NOMO-1 treated with dmso at 0.1 percent for 144 hours (cell line): Measurements from ENCODE around the gene PPP1R14D.

ENCODE experiments used
- DNase-seq: peaks from one replicate; lab custom pipeline; 2025; ENCODE audit not compliant: unreplicated experiment; lab: John Stamatoyannopoulos, UW

PPP1R14D gene

DNA sequence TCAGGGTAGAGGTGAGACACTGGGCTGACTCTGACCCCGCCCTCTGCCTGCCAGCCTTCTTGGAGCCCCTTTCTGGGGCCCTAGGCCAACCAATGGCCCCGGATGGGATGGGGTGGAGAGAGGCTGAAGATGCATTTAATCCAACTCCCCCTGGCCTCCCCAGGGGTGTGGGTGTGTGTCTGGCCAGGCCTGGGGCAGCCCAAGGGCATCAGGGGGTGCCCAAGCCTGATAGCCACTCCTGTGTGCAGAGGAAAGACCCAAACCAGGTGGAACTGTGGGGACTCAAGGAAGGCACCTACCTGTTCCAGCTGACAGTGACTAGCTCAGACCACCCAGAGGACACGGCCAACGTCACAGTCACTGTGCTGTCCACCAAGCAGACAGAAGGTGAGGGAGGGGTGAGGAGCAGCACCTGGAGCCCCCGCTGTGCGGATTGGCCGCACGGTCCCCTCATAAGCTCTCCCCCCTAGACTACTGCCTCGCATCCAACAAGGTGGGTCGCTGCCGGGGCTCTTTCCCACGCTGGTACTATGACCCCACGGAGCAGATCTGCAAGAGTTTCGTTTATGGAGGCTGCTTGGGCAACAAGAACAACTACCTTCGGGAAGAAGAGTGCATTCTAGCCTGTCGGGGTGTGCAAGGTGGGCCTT, 24.9 kb upstream of the PPP1R14D start:
- DNase-seq = no peak

DNA sequence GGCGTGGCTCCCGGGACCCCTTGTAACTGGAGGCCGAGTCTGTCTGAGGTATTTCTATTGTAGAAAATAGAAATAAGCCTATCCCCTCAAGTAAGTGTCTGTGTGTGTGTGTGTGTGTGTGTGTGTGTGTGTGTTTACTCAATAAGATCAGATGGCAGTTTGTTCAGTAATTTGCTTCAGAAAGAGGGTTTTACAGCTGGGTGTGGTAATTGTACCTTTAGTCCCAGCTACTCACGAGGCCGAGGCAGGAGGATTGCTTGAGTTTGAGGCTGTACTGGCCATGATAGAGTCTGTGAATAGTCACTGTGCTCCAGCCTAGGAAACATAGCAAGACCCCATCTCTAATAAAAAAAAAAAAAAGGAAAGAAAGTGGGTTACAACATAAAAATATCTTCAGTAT, 24.0 kb upstream of the PPP1R14D start:
- no peak for DNase-seq

DNA sequence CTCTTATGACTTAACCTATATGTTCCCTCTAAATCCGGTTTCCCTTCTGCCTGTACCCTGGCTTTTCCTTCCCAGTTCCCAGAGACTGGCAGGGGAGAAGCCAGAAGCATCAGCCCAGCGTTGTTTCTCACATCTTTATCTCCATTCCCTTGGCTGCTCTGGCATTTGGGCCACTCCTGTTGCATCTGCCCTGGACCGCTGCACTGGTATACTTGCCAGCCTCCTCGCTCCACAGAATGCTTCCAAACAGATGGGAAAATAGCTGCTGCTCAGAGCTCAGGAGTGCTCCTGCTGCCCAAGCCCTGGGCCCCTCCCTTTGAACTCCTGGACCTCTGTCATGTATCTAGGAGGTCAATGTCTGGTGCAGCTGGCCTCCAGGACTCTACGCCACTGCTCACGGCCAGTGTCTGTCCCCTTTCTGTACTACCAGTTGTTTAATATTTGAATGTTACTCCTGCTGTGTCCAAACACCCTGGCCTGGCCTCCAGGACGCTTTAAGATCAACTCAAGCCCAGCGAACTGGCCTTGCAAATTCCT, 22.1 kb upstream of the PPP1R14D start:
- DNase-seq = no peak

DNA sequence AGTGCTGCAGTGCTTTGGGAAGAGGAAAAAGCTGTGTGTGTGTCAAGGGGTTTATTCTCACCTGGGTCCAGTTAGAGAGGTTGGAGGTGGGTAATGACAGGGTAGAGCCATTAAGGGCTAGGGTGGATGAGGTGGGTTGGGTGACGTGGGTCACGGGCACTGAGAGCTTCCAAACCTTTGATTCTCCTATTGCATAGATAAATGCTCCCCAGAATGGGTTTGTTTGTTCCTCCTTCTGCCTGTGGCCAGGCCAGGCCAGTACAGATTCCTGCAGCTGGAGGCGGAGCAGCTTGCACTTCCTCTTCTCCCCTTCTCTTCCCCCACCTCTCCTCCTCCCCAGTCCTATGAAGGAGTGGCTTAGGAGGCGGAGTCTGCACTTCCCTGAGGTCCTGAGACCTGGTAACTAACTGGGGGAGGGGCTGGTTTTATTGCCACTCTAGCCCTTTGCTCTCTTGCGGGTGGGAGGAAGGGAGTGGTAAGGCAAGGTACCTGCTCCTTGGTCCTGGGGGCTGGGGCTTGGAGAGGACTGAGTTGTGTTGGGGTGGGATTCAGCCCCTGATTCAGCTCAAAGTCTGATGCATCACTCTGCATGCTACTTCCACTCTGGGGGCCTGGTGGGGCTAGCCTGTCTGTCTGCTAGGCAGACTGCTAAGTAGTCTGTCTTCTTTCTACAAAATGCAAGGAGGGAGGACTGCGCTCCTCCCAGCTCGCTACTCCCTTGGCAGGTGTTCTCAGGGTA, 18.9 kb upstream of the PPP1R14D start:
- DNase-seq = peak; percentile 96

DNA sequence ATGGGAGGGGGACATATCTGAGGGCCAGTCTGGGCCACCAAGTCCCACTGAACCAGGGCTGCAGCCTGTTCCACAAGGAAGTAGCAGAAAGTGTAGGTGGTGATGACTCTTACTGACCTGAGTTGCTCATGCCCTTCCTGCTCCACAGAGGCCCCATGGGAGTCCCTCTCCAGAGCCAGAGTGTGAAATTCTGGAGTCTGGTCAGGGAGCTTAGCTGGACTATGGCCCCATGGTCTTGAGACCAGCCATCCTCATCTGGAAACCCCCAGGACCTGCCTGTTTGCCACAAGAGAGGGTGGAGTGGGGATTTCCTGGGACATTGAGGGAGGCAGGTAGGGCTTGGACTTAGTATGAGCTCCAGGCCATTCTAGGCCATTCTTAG, 18.3 kb upstream of the PPP1R14D start:
- no peak for DNase-seq

DNA sequence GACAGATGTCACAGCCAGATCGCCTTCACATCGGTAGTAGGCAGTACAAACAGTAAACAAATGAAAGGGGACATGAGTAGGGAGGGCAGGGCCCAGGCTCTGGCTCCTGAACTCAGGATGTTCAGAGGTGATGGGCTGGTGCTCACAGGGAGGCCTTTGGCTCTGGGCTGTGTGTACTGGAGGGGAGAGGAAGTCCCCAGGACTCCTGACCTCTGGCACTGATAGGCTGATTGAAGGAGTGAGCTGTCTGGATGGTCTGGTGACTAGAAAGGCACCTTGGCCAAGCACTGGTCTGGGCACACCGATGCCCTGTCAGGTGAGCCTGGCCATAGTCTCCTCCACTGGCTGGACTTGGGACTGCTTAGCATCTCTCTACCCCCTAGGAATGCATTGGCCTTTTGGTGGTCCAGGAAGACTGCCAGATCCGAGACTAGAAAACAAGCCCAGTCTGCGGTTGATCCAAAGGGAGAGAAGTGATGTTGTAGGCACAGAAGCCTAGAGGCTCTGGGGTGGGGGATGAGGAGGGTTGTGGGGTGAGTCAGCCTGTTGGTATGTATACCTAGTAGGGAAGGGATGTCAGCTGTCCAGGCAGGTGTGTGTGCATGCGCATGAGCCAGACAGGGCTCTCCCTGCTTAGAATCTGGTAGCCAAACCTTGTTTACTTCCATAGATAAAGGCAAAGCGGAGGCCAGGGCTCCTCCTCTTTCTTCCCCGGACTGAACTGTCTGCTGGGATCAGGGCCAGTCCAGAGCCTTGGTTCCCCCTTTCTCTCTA, 17.2 kb upstream of the PPP1R14D start:
- DNase-seq = no peak

DNA sequence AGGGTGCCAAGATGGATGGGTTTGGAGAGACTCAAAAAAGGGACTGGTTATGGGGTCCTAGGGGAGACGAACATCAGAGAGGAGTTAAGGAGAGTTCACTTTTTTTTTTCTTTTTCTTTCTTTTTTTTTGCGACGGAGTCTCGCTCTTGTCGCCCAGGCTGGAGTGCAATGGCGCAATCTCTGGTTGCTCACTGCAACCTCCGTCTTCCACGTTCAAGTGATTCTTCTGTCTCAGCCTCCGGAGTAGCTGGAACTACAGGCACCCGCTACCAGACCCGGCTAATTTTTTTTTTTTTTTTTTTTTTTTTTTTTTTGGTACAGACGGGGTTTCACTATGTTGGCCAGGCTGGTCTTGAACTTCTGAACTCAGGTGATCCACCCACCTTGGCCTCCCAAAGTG, 16.5 kb upstream of the PPP1R14D start:
- peak; percentile 29 for DNase-seq

DNA sequence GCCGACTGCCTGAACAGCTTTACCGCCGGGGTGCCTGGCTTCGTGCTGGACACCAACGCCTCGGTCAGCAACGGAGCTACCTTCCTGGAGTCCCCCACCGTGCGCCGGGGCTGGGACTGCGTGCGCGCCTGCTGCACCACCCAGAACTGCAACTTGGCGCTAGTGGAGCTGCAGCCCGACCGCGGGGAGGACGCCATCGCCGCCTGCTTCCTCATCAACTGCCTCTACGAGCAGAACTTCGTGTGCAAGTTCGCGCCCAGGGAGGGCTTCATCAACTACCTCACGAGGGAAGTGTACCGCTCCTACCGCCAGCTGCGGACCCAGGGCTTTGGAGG, 16.2 kb upstream of the PPP1R14D start:
- peak; percentile 46 for DNase-seq

DNA sequence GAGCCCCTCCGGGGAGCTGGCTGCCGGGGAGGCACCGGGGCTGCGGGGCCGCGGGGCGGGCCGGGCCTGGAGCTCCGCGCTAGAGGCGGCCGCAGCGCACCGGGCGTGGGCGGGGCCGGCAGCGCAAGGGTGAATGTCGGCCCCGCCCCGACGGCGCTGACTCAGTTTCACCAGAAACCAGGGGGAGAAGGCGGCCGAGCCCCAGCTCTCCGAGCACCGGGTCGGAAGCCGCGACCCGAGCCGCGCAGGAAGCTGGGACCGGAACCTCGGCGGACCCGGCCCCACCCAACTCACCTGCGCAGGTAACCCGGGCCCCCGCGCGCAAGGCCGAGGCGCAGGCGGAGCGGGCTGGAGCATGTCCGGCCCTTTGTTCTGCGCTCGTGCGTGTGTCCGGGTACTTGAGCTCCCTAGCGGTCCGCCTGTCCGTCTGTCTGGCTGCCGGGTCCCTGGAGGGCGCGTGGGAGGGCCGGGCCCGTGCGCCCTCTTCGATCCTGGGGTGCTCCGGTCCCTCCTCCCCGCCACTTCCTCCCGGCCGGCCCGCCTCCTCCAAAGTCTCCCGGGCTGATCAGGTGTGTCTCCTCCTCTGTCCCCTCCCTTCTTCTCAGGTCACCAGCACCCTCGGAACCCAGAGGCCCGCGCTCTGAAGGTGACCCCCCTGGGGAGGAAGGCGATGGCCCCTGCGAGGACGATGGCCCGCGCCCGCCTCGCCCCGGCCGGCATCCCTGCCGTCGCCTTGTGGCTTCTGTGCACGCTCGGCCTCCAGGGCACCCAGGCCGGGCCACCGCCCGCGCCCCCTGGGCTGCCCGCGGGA, 15.6 kb upstream of the PPP1R14D start, which contains the start of gene SPINT1:
SPINT1 (plus strand) TSS at position 164 of the 811 bp plus-strand sequence; CDS start at position 671, 507 bp downstream.
- DNase-seq = peak; percentile 22

DNA sequence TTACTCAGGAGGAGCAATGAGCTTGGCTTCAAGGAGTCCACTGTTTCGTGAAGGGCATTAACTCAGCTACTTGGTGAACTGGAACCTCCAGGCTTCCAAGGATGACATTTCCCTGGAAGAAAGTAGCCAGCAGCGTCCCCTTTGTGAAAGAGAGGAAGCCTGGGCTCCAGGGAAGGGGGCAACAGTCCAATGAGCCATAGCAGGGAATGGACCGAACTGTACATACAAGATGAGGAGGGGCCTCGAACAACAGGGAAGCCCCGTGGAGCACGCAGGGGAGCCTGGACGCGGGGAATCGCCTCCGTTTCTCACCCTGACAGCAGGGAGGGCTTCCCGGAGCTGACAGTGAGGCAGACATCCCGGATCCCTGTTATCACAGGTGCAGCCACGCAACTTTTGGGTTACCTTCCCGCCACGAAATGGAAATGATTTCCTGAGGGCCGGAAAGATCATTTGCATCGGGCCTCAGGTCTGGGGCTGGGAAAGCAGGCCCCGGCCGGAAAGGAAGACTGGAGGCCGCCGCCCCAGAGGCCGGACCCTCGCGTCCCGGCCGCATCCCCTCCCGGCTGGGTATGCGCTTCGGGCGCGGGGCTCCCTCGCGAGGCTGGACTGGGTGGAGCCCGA, 14.9 kb upstream of the PPP1R14D start:
- DNase-seq = no peak

DNA sequence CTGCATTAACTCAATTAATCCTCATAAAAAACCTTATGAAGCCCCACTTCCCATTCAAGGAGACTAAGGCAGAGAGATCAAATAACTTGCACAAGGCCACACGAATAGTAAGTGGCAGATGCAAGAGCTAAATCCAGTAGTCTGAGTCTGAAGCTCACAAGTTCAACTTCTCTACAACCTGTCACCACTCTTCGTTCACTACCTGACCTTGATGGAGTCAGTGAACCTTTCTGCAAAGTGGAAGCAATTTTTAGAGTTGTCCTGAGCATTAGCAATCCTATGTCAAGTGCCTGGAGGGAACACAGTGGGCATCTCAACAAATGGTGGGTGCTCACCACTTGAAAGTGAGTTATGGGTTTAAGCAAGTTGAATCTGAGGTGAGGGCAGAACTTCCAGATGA, 13.2 kb upstream of the PPP1R14D start:
- no peak for DNase-seq

DNA sequence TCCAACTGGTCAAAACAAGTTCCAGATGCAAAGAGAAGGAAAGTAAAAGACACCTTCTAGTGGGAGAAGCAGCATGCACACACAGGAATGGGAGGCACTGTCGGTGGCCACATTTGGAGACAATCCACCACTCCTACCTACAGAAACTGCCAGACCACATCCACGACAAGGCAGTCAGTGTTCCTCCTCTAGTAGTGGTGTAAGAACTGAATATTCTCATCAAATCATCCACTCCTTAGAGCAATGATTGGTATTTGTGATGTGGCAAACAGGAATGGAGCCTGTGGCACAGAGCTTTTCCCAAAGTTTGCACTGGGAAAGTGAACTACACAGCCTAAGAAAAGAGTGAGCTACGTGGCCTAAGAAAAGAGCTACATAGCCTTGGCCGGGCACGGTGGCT, 10.2 kb upstream of the PPP1R14D start:
- no peak for DNase-seq

DNA sequence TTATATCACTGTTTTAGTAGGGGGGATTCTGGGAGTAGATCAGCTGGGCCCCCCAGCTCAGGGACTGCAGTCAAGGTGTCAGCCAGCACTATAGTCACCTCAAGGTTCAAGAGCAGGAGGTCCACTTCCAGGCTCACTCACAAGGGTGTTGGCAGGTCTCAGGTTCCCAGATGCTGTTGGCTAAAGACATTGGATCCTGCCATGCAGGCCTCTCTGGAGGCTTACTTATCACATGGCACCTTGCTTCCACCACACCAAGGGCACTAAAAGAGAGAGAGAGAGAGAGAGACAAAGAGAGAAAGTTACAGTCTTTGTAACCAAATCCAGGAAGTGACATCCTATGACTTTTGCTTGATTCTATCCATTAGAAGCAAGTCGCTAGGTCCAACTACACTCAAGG, 7.5 kb upstream of the PPP1R14D start:
- no peak for DNase-seq

DNA sequence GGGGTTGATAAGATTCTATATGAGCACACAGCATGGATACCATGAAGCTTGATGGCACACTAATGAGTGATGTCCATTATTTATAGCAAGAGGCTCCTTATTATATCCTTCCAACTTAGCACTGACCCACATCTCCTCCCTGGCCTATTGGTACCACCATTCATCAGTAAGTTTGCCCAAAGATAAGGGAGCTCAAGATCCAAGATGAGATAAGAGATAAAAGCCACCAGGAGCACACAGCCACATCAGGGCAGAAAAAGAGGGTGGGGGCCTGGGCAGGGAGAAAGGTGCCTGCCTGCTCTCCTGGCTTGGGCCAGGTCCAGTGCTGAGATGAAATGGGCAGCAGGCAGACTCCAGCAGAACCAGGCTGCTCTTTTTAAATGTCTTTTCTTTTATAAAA, 4.4 kb upstream of the PPP1R14D start:
- no peak for DNase-seq

DNA sequence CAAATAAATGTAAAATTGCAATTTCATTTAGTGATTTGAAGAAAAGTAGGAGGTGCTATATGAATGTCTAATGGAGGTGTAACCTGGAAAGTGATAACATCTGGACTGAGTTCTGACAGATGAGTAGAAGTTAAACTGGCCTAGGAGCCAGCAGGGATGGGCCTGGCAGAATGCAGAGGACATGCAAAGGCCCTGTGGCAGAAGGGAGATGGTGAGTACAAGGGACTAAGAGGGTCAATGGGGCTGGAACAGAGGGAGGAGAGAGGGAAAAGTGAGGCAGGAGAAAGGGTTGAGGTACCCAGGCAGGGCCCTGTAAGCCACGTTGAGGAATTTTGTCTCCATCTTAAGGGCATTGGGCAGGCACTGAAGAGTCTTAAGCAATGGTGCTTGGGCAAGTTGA, 3.4 kb upstream of the PPP1R14D start:
- DNase-seq = no peak

DNA sequence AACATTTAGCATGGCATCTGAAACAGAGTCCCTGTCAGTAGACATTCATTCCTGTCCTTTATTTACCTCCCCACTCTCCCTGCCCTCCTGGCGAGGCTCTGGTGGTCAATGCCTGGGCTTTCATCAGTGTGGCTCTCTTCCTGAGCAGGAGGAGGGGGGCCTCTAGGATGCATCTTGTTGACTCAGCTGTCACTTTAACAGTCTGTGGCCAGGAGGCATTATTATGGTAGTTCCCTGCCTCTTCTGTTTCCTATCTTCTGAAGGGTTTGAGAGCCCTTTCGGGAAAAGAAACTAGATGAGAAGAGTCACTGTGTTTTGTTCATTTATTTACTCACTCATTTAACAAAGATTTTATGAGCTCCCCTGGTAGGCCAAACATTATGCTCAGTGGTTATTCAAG, 2.4 kb upstream of the PPP1R14D start:
- DNase-seq = no peak

DNA sequence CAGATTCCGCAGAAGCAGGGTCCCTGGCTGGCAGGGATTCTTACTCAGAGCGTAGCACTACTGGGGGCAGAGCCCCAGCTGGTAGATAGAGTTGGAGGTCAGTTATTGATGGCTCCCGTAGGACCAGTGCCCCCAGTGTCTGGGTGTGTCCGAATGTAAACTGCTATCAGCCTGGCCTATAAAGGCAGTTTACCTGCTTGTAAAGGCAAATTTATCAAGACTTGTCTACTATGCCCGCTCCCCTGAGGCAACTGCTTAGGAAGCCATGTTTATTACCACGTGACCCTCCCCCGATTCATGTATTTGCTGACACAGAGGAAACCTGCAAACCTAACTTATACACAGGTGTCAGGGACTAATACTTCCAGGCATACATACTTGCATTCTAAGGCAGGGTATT, 607 bp upstream of the PPP1R14D start:
- DNase-seq = no peak

DNA sequence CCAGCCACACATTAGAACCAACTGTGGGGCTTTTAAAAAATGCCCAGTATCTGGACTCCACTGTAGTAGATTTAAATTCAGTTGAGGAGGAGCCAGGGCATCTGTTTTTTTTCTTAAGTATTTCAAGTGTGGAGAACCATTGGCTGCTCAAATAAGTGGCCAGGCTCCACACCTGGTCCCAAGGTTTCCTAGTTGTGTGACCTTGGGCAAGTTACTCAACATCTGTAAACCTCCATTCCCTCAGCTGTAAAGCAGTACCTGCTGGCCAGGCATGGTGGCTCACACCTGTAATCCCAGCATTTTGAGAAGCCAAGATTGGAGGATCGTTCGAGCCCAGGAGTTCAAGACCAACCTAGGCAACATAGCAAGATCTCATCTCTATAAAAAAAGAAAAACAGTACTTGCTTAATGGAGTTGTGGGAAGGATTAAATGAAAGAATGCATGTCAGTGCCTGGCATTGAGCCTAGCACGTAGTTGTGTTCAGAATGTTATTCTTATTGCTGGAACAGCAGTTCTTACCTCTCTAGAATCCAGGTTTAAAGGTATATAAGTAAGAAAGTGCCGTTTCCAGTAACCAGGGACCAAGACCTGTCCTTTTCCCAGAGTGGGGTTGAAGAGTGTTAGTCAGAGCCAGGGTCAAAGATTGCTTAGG, 2.0 kb downstream of the PPP1R14D start:
- DNase-seq = no peak

DNA sequence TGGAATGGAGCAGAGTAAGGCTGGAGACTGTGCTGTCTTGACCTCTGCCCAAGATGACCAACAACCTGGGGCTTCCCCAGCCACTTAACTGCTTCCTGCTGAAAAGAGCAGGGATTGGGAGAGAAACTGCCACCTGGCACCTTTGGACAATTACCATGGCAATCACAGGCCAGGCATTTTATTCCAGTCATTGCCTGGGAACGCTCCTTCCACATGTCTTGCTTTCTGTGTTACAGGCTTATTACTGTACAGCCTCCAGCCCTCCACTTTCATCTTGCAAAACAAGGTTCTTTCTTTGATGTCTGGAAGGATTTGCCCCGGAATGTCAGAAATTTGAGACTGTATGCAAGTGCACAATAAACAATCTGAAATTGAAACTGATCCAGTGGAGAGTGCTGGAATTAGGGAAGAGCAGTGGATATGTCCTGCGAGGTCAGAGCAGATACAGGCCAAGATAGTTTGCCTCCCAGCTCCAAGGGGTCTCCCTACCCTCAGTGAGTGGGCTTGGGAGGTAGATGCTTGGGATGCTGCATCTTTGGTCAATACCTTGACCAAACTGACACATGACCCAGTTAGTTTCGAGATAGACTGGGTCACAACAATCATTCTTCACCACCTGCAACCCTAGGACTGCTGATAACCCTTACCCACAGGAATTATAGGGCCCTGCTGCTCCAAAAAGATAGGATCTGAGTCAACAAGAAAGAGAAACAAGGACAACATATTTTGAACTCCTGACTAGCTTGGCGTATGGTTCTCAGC, 2.7 kb downstream of the PPP1R14D start:
- DNase-seq = no peak
